PFSK-1 (cell line): Measurements from ENCODE around the gene RHOV.

ENCODE experiments used
- FOXP2 ChIP-seq: optimal IDR thresholded peaks from 2 replicates; pipeline ENCODE3; 2011; ENCODE audit warnings: borderline replicate concordance, control low read depth, inconsistent platforms; ENCODE audit not compliant: insufficient read depth; ENCODE audit errors: extremely low read length, extremely low read depth
- POLR2AphosphoS5 ChIP-seq: IDR thresholded peaks from 2 replicates; pipeline ENCODE4 v1.6.1; 2012; ENCODE audit warnings: low read depth, mild to moderate bottlenecking, control low read depth, low read length, moderate library complexity
- REST ChIP-seq, 2 experiments: IDR thresholded peaks; 2 replicates each; pipeline versions ENCODE4 v1.6.1 to v1.8.0; 2011 to 2012; ENCODE audit warnings: low read depth in 2 of 2, low read length in 2 of 2, control low read depth in 1 of 2, inconsistent platforms in 1 of 2, mild to moderate bottlenecking in 1 of 2, moderate library complexity in 1 of 2; ENCODE audit not compliant: insufficient read depth in 1 of 2
- SIN3A ChIP-seq: IDR thresholded peaks from 2 replicates; pipeline ENCODE4 v1.6.1; 2012; ENCODE audit warnings: mild to moderate bottlenecking, low read length, moderate library complexity, borderline replicate concordance; ENCODE audit not compliant: insufficient read depth
- TAF1 ChIP-seq: IDR thresholded peaks from 2 replicates; pipeline ENCODE4 v1.6.1; 2012; ENCODE audit warnings: low read length, control low read depth, borderline replicate concordance; ENCODE audit not compliant: insufficient read depth

The RHOV gene

DNA sequence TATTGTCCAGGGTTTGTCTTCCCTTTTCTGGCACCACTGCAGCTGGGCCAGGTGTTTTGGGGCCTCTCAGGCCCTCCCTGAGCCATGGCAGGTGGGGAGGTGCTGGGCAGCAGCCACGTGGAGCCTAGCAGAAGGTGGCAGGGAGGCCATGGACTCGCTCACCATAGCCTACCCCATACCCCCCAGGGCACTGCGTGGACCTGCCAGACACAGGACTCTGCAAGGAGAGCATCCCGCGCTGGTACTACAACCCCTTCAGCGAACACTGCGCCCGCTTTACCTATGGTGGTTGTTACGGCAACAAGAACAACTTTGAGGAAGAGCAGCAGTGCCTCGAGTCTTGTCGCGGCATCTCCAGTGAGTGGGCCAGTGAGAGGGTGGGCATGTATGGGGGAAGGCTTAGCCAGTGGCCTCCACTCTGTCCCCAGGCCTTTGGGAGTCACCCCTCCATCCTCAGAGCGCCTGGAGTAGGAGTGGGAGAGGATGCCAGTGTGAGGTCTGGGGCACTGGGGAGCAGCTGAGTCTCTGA is 18.3 kb downstream of the RHOV start:
- TF ChIP-seq POLR2AphosphoS5 (no peak), REST (IDR thresholded peaks at IDR 0.05; ENCODE audit: insufficient read depth in 1 of 2, low read depth in 2 of 2, low read length in 2 of 2) (no peak), SIN3A (no peak), FOXP2 (no peak), TAF1 (no peak)

DNA sequence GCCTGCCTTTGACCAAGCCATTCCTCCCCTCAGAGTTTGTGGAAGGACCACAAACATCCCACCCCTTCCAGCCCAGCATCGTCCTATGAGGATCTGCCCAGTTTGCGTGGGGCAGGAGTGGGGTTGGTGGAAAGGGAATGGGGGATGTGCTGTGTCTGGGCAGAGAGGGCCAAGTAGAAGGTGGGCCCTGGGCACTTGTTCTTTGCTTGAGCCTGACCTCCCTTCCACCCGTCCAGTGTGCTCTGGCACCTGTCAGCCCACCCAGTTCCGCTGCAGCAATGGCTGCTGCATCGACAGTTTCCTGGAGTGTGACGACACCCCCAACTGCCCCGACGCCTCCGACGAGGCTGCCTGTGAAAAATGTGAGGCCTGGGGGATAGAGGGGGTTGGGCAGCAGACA is 19.9 kb downstream of the RHOV start:
- no peak for TF ChIP-seq POLR2AphosphoS5
- no peak for TF ChIP-seq TAF1
- TF ChIP-seq REST (IDR thresholded peaks at IDR 0.05; ENCODE audit: insufficient read depth in 1 of 2, low read depth in 2 of 2, low read length in 2 of 2): no peak
- no peak for TF ChIP-seq SIN3A
- no peak for TF ChIP-seq FOXP2

- no peak for TF ChIP-seq REST (IDR thresholded peaks at IDR 0.05; ENCODE audit: insufficient read depth in 1 of 2, low read depth in 2 of 2, low read length in 2 of 2)
- TF ChIP-seq FOXP2: no peak
- no peak for TF ChIP-seq SIN3A
- no peak for TF ChIP-seq POLR2AphosphoS5
- no peak for TF ChIP-seq TAF1
Measured at GRCh38 chr15:40853241-40853890, 20.7 kb downstream of the RHOV start.

- TF ChIP-seq SIN3A (no peak), TAF1 (no peak), REST (IDR thresholded peaks at IDR 0.05; ENCODE audit: insufficient read depth in 1 of 2, low read depth in 2 of 2, low read length in 2 of 2) (no peak), FOXP2 (no peak), POLR2AphosphoS5 (no peak)
Measured at GRCh38 chr15:40852529-40852928, 21.5 kb downstream of the RHOV start.
